Measurements from ENCODE around the gene SERINC2. TPM values are rescaled to one million over a fixed set of nuclear protein-coding genes. Genes with fewer than 3 reads are reported as not detected.
A peak's percentile ranks its signal among the peaks of the same experiment; 100 is the strongest.

SERINC2 gene
- total RNA-seq, 1 donor from 2014 or later = 23.2 TPM

- DNase-seq (ENCODE audit: low read depth) (no peak), FAIRE-seq (no peak)
- H3K36me3 ChIP-seq (ENCODE audit: control insufficient read depth, insufficient read depth, low read length) = no peaks in the 10 kb centered on the region
- TF ChIP-seq, protein P1, sequence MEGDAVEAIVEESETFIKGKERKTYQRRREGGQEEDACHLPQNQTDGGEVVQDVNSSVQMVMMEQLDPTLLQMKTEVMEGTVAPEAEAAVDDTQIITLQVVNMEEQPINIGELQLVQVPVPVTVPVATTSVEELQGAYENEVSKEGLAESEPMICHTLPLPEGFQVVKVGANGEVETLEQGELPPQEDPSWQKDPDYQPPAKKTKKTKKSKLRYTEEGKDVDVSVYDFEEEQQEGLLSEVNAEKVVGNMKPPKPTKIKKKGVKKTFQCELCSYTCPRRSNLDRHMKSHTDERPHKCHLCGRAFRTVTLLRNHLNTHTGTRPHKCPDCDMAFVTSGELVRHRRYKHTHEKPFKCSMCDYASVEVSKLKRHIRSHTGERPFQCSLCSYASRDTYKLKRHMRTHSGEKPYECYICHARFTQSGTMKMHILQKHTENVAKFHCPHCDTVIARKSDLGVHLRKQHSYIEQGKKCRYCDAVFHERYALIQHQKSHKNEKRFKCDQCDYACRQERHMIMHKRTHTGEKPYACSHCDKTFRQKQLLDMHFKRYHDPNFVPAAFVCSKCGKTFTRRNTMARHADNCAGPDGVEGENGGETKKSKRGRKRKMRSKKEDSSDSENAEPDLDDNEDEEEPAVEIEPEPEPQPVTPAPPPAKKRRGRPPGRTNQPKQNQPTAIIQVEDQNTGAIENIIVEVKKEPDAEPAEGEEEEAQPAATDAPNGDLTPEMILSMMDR (IDR thresholded peaks at IDR 0.05; ENCODE audit: insufficient read depth, low read length, severe bottlenecking) = no peak
- no peak overlapping the region for H3K4me3 ChIP-seq (ENCODE audit: low read depth, low read length)
- H3K27me3 ChIP-seq (ENCODE audit: control insufficient read depth, insufficient read depth, low read length) = no peaks in the 10 kb centered on the region
These were observed 23.4 kb upstream of the SERINC2 start for GRCh38 chr1:31389616-31390015.

DNA sequence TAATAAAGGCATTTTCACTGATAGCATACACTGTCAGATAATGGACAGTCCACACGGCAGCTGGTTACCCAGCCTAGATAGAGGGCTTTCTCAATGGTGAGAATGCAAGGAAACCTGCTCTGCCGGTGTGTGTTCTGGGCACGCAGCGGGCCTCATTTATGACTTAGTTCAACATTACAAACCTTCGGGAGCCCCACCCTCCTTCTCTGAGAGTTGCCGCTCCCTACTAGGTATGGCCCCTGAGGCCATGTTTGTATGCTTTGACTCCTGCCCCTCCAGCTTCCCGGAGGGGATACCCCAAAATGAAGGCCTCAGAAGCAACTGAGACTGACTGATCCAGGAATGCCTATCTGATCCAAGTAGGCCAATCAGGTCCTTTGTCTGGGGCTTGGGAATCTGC is 22.9 kb upstream of the SERINC2 start:
- peak; percentile 88 for FAIRE-seq
- no peak overlapping the region for H3K4me3 ChIP-seq (ENCODE audit: low read depth, low read length)
- H3K27me3 ChIP-seq (ENCODE audit: control insufficient read depth, insufficient read depth, low read length) = no peaks in the 10 kb centered on the region
- no peaks in the 10 kb centered on the region for H3K36me3 ChIP-seq (ENCODE audit: control insufficient read depth, insufficient read depth, low read length)
- DNase-seq (ENCODE audit: low read depth) = peak; percentile 87
- TF ChIP-seq, protein P1 (IDR thresholded peaks at IDR 0.05; ENCODE audit: insufficient read depth, low read length, severe bottlenecking) = no peak

- Histone ChIP-seq H3K36me3 (ENCODE audit: control insufficient read depth, insufficient read depth, low read length) (no peaks in the 10 kb centered on the region), H3K4me3 (ENCODE audit: low read depth, low read length) (no peak overlapping the region), H3K27me3 (ENCODE audit: control insufficient read depth, insufficient read depth, low read length) (no peaks in the 10 kb centered on the region)
- DNase-seq (ENCODE audit: low read depth) (no peak), FAIRE-seq (no peak)
- TF ChIP-seq, protein P1 (IDR thresholded peaks at IDR 0.05; ENCODE audit: insufficient read depth, low read length, severe bottlenecking) = no peak
These were observed 19.6 kb upstream of the SERINC2 start for GRCh38 chr1:31393463-31393862.

DNA sequence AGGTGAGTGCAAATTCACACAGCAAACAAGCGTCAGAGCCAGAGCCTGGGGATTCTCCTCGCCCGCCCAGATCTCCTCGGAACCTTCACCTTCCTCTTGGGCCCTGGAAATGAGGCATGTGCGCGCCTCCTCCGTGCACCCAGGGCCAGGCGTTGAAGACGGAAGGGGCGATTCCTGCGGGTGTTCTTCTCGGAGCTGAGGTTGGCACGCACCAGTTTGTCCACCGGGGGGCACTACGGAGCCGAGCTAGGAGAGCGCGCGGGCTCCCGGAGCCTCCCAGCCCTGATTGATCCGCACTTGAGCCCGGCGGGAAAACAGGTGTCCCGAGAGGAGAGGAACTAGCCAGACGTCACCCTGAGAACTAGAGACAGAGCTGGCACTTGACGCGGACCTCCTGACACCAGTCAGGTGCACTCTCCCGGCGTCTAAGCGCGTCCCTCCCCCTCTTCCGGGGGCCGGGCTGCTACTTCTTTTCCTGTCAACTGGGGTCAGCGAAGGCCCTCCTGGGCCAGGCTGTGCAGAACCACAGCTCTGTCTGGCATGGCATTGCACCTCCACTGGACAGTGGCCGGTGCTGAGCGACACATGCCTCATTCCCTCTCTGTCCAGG is 18.3 kb upstream of the SERINC2 start:
- TF ChIP-seq, protein P1 (IDR thresholded peaks at IDR 0.05; ENCODE audit: insufficient read depth, low read length, severe bottlenecking) = peak; percentile 97
- DNase-seq (ENCODE audit: low read depth) = peak; percentile 77
- Histone ChIP-seq H3K4me3 (ENCODE audit: low read depth, low read length) (no peak overlapping the region), H3K36me3 (ENCODE audit: control insufficient read depth, insufficient read depth, low read length) (no peaks in the 10 kb centered on the region), H3K27me3 (ENCODE audit: control insufficient read depth, insufficient read depth, low read length) (no peaks in the 10 kb centered on the region)
- FAIRE-seq = no peak

DNA sequence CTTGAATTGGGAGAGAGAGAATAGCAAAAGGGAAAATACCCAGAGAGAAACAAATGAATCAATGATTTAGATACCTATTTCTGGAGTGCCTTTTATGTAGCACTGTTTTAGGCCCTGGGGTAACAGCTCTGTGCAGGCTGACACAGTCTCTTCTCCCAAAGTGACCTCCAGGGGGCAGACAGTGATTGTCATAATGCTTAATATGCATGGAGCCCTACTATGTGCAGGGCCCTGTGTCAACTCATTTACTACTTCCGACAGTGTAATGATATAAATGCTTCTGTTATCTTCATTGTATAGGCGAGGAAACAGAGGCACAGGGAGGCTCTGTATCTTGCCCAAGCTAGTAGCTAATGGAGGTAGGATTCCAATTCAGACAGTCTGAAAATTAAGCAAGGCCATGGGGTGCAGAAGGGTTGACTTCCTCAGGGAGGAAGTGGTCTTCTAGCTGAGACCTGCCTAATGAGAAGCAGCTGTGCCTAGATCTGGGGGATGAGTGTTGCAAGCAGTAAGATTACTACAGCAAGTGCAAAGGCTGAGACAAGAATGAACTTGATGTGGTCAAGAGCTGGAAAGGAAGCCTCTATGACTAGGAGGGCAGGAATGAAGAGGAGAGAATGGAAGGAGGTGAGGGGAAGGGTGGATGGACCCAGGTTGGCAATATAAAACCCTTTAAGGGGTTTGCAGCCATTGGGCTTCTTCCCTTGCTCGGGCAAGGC is 16.2 kb upstream of the SERINC2 start:
- DNase-seq (ENCODE audit: low read depth) = peak; percentile 100
- TF ChIP-seq, protein P1 (IDR thresholded peaks at IDR 0.05; ENCODE audit: insufficient read depth, low read length, severe bottlenecking) = peak; percentile 34
- no peak for FAIRE-seq
- no peak overlapping the region for H3K4me3 ChIP-seq (ENCODE audit: low read depth, low read length)
- no peaks in the 10 kb centered on the region for H3K27me3 ChIP-seq (ENCODE audit: control insufficient read depth, insufficient read depth, low read length)
- no peaks in the 10 kb centered on the region for H3K36me3 ChIP-seq (ENCODE audit: control insufficient read depth, insufficient read depth, low read length)

Data from bronchial epithelial cell (primary cell).